Mammary epithelial cell (primary cell): ENCODE measurements around the gene CACHD1.

ENCODE experiments used
- CTCF ChIP-seq, 2 donors: IDR thresholded peaks in 1 of 2; conservative IDR thresholded peaks in 1 of 2; 2 replicates each; pipeline ENCODE4 v1.5.1; 2011 to 2012; ENCODE audit warnings: inconsistent platforms in 2 of 2, low read length in 2 of 2, mild to moderate bottlenecking in 2 of 2, control low read depth in 1 of 2, low read depth in 1 of 2; ENCODE audit not compliant: insufficient read depth in 1 of 2; ENCODE audit errors: extremely low read depth in 1 of 2
- EZH2 ChIP-seq: IDR thresholded peaks from 2 replicates; pipeline ENCODE4 v1.6.1; 2012; ENCODE audit warnings: low read length, inconsistent platforms, borderline replicate concordance

- TF ChIP-seq CTCF (conservative IDR thresholded peaks at IDR 0.05 in 1 of 2, IDR thresholded peaks at IDR 0.05 in 1 of 2; ENCODE audit: extremely low read depth in 1 of 2, insufficient read depth in 1 of 2, low read depth in 1 of 2, low read length in 2 of 2) (no peak), EZH2 (no peak)
These were observed 3.9 kb upstream of the CACHD1 start for GRCh38 chr1:64466033-64466432.
